HepG2 (cell line): ENCODE measurements around the gene ANKRD53. TPM values are rescaled to one million over a fixed set of nuclear protein-coding genes. Genes with fewer than 3 reads are reported as not detected.

Experiments
- FOSL2 ChIP-seq: sonication (generic); formaldehyde crosslinking; IDR thresholded peaks from 2 replicates; pipeline ENCODE4 v1.4.0; 2020; ENCODE audit warnings: missing genetic modification reagents
- HIVEP1 ChIP-seq: sonication (generic); formaldehyde crosslinking; IDR thresholded peaks from 2 replicates; pipeline ENCODE4 v1.4.0; 2020; ENCODE audit warnings: mild to moderate bottlenecking, missing genetic modification reagents
- KLF12 ChIP-seq: sonication (generic); formaldehyde crosslinking; IDR thresholded peaks from 2 replicates; pipeline ENCODE4 v1.4.0; 2020; ENCODE audit warnings: missing genetic modification reagents, borderline replicate concordance
- NPAS2 ChIP-seq: sonication (generic); formaldehyde crosslinking; IDR thresholded peaks from 2 replicates; pipeline ENCODE4 v1.8.0; 2022; ENCODE audit warnings: mild to moderate bottlenecking, missing genetic modification reagents, borderline replicate concordance
- ONECUT2 ChIP-seq: sonication (generic); formaldehyde crosslinking; IDR thresholded peaks from 2 replicates; pipeline ENCODE4 v1.4.0; 2020; ENCODE audit warnings: missing genetic modification reagents
- PATZ1 ChIP-seq: sonication (generic); formaldehyde crosslinking; IDR thresholded peaks from 2 replicates; pipeline ENCODE4 v1.4.0; 2020; ENCODE audit warnings: missing genetic modification reagents
- PHF8 ChIP-seq: sonication (generic); formaldehyde crosslinking; IDR thresholded peaks from 2 replicates; pipeline ENCODE4 v1.5.0; 2020; ENCODE audit warnings: missing genetic modification reagents
- SNRNP70 ChIP-seq: fragments of 200-400 bp; formaldehyde crosslinking; IDR thresholded peaks from 2 replicates; pipeline ENCODE4 v1.6.1; 2017; ENCODE audit warnings: mild to moderate bottlenecking, low read depth, low read length, moderate library complexity
- ZFY ChIP-seq: sonication (generic); formaldehyde crosslinking; IDR thresholded peaks from 2 replicates; pipeline ENCODE4 v1.4.0; 2020; ENCODE audit warnings: missing genetic modification reagents
- ZNF18 ChIP-seq: sonication (generic); formaldehyde crosslinking; IDR thresholded peaks from 2 replicates; pipeline ENCODE4 v1.8.0; 2022; ENCODE audit warnings: mild to moderate bottlenecking, missing genetic modification reagents; ENCODE audit not compliant: insufficient replicate concordance
- ZNF556 ChIP-seq: sonication (generic); formaldehyde crosslinking; IDR thresholded peaks from 2 replicates; pipeline ENCODE4 v1.4.0; 2020; ENCODE audit warnings: mild to moderate bottlenecking, missing genetic modification reagents, borderline replicate concordance
- ZNF674 ChIP-seq: sonication (generic); formaldehyde crosslinking; IDR thresholded peaks from 2 replicates; pipeline ENCODE4 v1.5.0; 2020; ENCODE audit warnings: low read depth, mild to moderate bottlenecking, missing genetic modification reagents
- ZNF781 ChIP-seq: sonication (generic); formaldehyde crosslinking; IDR thresholded peaks from 2 replicates; pipeline ENCODE4 v1.5.1; 2020; ENCODE audit warnings: borderline replicate concordance, mild to moderate bottlenecking, missing genetic modification reagents; ENCODE audit errors: not compliant biosample characterization
- polyA plus RNA-seq, 8 experiments: library from polyadenylated mRNA; depleted of rRNA in 3 of 8; stranded (reverse) in 7 of 8; unstranded in 1 of 8; fragments of >200 nt; fragmentation: Illumina TruSeq in 4 of 8; extraction: Trizol in 4 of 8; gene quantifications; 2 replicates each; pipeline versions ENCODE4 v1.2.1 to v1.2.3, GENCODE V29; 2011 to 2016; ENCODE audit warnings: low read depth in 4 of 8, missing spikeins in 1 of 8, mixed read lengths in 1 of 8; ENCODE audit not compliant: insufficient read depth in 1 of 8
- total RNA-seq, 5 experiments: library from RNA; depleted of rRNA; stranded (reverse); fragments of >200 nt; fragmentation: Illumina TruSeq; extraction: Trizol; gene quantifications; 2 replicates each; pipeline ENCODE4 v1.2.3, GENCODE V29; 2016; ENCODE audit warnings: low read depth in 1 of 5
- TF ChIP-seq, protein P1 (sequence below): sonication (generic); formaldehyde crosslinking; IDR thresholded peaks from 2 replicates; pipeline ENCODE4 v1.4.0; 2020; ENCODE audit warnings: low read depth, mild to moderate bottlenecking, missing genetic modification reagents
- TF ChIP-seq, protein P2 (sequence below): sonication (generic); formaldehyde crosslinking; IDR thresholded peaks from 2 replicates; pipeline ENCODE4 v1.5.0; 2020; ENCODE audit warnings: missing genetic modification reagents, mild to moderate bottlenecking, borderline replicate concordance
- TF ChIP-seq, protein P3 (sequence below): fragments of 450-650 bp; IDR thresholded peaks from 2 replicates; pipeline ENCODE4 v1.6.1; 2017; ENCODE audit warnings: mild to moderate bottlenecking
- TF ChIP-seq, protein P4 (sequence below): sonication (generic); formaldehyde crosslinking; IDR thresholded peaks from 2 replicates; pipeline ENCODE4 v1.4.0; 2020; ENCODE audit warnings: mild to moderate bottlenecking, low read depth, missing genetic modification reagents

Gene ANKRD53
- total and polyA plus RNA-seq, 2 of the 13 experiments (the other 11 are each of a cell fraction or from before 2014, with no cell fraction given): 0.15 TPM; not detected in 1

- TF ChIP-seq, protein P1, sequence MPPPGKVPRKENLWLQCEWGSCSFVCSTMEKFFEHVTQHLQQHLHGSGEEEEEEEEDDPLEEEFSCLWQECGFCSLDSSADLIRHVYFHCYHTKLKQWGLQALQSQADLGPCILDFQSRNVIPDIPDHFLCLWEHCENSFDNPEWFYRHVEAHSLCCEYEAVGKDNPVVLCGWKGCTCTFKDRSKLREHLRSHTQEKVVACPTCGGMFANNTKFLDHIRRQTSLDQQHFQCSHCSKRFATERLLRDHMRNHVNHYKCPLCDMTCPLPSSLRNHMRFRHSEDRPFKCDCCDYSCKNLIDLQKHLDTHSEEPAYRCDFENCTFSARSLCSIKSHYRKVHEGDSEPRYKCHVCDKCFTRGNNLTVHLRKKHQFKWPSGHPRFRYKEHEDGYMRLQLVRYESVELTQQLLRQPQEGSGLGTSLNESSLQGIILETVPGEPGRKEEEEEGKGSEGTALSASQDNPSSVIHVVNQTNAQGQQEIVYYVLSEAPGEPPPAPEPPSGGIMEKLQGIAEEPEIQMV (CRISPR knock-in tag): peak; percentile 96
- TF ChIP-seq HIVEP1 (CRISPR knock-in tag) (peak; percentile 47; the same call in 1 of the 2 replicates), NPAS2 (CRISPR knock-in tag) (no peak), ZFY (CRISPR knock-in tag) (peak; percentile 91), FOSL2 (CRISPR knock-in tag) (peak; percentile 37; the same call in 1 of the 2 replicates), ONECUT2 (no peak), KLF12 (CRISPR knock-in tag) (no peak), SNRNP70 (no peak), ZNF781 (no peak), ZNF674 (CRISPR knock-in tag) (no peak), PATZ1 (CRISPR knock-in tag) (peak; percentile 76), PHF8 (CRISPR knock-in tag) (peak; percentile 86), ZNF18 (CRISPR knock-in tag) (no peak), ZNF556 (peak; percentile 84; the same call in 1 of the 2 replicates)
- TF ChIP-seq, protein P2, sequence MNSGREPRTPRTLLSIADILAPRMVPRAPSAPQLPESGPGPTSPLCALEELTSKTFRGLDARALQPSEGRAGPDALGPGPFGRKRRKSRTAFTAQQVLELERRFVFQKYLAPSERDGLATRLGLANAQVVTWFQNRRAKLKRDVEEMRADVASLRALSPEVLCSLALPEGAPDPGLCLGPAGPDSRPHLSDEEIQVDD: no peak
- TF ChIP-seq, protein P3, sequence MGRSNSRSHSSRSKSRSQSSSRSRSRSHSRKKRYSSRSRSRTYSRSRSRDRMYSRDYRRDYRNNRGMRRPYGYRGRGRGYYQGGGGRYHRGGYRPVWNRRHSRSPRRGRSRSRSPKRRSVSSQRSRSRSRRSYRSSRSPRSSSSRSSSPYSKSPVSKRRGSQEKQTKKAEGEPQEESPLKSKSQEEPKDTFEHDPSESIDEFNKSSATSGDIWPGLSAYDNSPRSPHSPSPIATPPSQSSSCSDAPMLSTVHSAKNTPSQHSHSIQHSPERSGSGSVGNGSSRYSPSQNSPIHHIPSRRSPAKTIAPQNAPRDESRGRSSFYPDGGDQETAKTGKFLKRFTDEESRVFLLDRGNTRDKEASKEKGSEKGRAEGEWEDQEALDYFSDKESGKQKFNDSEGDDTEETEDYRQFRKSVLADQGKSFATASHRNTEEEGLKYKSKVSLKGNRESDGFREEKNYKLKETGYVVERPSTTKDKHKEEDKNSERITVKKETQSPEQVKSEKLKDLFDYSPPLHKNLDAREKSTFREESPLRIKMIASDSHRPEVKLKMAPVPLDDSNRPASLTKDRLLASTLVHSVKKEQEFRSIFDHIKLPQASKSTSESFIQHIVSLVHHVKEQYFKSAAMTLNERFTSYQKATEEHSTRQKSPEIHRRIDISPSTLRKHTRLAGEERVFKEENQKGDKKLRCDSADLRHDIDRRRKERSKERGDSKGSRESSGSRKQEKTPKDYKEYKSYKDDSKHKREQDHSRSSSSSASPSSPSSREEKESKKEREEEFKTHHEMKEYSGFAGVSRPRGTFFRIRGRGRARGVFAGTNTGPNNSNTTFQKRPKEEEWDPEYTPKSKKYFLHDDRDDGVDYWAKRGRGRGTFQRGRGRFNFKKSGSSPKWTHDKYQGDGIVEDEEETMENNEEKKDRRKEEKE: no peak
- TF ChIP-seq, protein P4, sequence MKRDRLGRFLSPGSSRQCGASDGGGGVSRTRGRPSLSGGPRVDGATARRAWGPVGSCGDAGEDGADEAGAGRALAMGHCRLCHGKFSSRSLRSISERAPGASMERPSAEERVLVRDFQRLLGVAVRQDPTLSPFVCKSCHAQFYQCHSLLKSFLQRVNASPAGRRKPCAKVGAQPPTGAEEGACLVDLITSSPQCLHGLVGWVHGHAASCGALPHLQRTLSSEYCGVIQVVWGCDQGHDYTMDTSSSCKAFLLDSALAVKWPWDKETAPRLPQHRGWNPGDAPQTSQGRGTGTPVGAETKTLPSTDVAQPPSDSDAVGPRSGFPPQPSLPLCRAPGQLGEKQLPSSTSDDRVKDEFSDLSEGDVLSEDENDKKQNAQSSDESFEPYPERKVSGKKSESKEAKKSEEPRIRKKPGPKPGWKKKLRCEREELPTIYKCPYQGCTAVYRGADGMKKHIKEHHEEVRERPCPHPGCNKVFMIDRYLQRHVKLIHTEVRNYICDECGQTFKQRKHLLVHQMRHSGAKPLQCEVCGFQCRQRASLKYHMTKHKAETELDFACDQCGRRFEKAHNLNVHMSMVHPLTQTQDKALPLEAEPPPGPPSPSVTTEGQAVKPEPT (CRISPR knock-in tag): 0 out of 2 replicates have a peak, but pooled peaks have one; percentile 25
Observed at GRCh38 chr2:70994699-70995425, 16.4 kb downstream of the ANKRD53 start, which contains the start of gene TEX261 (continued).
